ENCODE data around the gene SLC43A3.
"Not testable (repeated sequence)": the region's sequence is repeated elsewhere in the genome, so short reads cannot be mapped to it uniquely, and the experiment has no call there.

SLC43A3 gene

GRCh38 chr11:57403802-57404147 lies 23.1 kb downstream of the SLC43A3 start:
- DNase-seq = no peak

GRCh38 chr11:57403003-57403801 lies 23.7 kb downstream of the SLC43A3 start:
- not testable (repeated sequence) for DNase-seq

- DNase-seq = peak; percentile 38
These were observed 24.5 kb downstream of the SLC43A3 start for GRCh38 chr11:57402188-57403002.

DNA sequence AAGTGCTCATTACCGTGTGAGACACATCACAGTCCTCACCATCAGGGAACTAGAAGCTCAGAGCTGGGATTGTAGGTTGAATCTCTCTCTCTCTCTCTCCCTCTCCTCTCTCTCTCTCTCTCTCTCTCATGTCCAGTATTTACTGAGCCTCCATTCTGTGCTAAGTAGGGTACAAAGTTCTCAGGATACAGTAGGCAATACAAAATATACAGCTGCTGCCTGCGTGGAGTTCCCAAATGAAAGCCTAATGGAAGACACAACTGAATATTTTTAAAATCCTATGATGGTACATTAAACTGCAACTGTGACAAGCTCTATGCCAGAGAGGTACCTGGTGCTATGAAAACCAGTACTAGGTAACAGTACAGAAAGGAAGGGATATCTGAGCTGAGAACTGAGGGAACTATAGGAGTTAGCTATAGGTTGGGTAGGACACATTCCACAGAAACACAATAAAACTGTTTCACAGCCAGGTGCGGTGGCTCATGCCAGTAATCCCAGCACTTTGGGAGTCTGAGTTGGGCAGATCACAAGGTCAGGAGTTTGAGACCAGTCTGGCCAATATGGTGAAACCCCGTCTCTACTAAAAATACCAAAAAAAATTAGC lies 26.8 kb downstream of the SLC43A3 start:
- no peak for DNase-seq

GRCh38 chr11:57399221-57399620 lies 27.7 kb downstream of the SLC43A3 start:
- DNase-seq = no peak

- no peak for DNase-seq
These were observed 29.4 kb downstream of the SLC43A3 start for GRCh38 chr11:57397394-57397990.

DNA sequence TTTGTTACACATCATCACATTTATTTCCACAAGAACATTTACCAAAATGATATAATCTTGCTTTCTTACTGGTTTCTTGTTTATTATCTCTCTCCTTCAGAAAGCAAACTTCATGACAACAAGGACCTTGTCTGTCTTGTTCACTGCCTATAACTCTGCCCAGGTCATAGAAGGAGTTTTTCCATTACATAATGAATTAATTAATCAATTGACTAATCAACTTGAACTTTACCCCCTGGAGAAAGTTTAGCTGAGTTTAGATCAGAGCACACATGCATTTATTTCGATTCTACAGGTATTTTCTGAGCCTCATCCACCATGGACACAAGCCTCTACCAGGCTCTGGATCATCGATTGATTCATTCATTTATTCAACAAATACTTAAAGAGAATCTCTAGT lies 30.2 kb downstream of the SLC43A3 start:
- DNase-seq = no peak

DNA sequence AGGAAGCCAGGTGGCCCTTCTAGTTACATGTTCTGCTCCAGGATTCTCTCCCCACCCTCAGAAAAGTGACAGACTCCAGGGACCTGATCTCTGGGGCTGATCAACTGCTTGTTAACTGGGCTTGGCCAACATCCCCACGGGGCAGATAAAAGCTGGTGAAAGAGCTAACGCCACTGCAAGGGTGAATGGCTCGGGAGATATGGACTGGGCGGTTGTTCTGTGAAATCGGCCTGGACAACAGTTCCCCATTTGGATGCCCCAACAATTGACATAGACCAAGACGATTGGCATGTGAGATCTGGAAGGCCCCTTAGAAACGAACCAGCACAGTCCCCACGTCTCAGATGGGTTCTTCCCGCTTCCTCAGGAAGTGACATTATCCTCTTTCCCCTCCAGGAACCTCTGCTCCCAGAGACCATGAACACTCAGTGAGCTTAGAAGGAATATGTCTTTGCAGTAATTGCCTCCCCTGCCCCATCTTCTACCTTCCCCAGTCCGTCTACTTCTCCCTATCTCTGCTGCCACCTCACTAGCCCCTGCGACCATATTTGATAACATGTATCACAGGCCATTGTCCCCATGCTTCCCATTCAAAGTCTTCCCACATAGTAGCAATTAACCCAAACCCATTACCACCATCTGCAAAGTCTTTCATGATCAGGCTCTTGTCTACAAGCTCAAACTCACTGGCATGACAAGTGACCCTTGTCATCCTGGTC lies 30.9 kb downstream of the SLC43A3 start:
- no peak for DNase-seq

DNA sequence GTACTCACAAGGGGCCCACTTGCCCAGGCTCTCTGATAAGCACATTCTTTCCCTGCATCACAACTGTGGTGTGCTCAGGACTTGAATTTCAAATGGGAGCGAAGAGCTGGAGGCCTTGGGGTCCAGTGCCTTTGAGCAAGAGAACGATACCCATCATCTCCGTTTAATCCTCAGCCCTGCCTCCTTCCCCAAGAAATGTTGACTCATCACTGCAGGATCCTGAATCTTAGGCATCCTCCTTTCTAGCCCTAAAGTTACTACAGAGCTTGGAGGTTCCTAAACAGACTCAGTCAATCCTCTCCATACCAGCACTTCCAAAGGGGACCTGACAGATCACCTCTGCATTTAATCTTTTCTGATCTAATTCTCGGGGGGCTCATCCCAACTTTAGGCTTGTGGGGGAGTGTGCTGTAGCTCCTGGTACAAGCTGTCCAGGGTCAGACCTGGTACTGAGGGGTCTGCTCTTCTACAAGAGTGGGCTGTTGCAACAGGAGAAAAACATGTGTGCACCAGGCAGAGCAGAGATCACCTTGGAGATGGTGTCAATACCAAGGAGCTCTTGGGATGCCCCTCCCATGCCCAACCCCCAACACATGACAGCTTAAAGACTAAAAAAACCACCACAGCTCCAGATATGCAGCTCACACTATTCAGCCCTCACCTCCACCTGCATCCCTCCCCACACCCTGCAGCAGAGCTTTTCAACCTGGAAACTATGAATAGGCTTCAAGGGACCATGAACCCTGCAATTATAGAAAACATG lies 32.5 kb downstream of the SLC43A3 start:
- DNase-seq = no peak

GRCh38 chr11:57392763-57393105 lies 34.2 kb downstream of the SLC43A3 start:
- DNase-seq = no peak

DNA sequence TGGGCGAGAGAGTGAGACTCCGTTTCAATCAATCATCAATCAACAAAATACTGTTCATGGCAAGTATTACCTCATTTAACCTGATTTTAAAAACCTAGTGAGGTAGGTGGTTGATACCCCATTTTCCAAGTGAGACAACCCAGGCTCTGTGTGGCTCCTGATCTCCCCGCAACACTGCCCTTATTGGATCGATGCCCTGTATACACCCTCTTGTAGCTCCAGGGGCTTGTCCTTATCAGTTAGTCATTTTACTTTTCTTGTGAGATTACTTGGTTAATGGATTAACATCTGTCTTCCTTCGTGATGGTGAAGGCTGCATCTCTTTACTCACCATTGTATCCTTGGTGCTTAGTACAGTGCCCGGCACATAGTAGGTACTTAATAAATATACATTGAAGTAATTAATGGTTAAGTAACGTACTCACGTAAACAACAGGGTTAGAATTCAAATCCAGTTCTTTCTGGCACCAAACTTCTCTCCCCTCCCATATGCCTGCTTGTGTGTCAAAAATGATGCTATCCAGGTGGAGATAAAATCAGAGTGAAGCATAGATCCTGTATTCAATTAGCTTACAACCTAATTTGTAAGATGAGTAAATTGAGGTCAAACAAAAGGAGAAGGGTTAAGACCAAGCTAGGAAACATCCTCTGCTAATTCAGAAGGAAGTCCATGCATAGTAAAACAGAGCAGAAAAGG lies 34.7 kb downstream of the SLC43A3 start:
- DNase-seq = no peak

GRCh38 chr11:57391539-57391938 lies 35.4 kb downstream of the SLC43A3 start:
- DNase-seq = no peak

GRCh38 chr11:57391111-57391510 lies 35.8 kb downstream of the SLC43A3 start:
- DNase-seq = no peak

DNA sequence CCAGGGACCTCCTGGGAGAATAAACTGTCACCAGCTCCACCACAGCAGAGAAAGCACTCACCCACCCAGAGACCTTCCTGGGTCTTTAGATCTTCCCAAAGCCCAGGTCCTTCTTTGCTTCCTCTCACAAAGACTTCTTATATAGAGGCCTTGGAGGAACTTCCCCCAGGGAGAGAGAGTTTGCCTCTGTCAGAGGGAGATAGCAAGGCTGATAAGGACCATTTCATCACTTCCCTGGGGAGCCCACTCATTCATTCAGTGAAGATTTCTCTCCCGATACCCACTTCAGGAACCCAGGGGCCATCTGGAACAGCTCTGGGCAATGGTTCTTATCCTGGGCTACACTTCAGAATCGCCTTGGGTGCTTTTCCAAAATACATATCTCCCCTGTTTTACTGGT lies 36.4 kb downstream of the SLC43A3 start, which contains the start of gene PRG2:
Gene PRG2, minus strand, starts transcription at position 116 of the 400 bp plus-strand sequence. CDS start 706 bp downstream, outside the sequence.
- DNase-seq = no peak

GRCh38 chr11:57387289-57388030 lies 39.5 kb downstream of the SLC43A3 start:
- DNase-seq = peak; percentile 11

- DNase-seq = no peak
These were observed 40.6 kb downstream of the SLC43A3 start for GRCh38 chr11:57386178-57386940.

DNA sequence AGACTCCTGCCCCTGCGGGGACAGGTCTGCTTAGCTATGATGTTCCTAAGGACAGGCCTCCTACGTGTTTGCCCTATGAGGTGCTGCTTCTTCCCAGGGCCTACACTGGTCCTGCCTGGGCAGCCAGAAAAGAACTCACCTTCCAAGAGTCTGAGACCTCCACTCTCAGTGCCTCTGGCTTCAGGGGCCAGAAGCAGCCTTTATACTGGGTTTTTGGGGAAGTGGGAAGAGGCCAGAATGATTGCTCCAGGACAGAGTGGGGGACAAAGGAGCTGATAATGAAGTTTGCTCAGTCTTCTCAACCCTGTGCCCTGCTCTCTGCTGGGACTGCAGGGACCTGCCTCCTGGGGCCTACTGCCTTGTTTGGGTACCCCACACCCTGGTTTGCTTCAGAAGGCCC lies 45.9 kb downstream of the SLC43A3 start, which contains the start of gene PRG3:
Gene PRG3, minus strand, starts transcription at position 176 of the 400 bp plus-strand sequence. CDS start 442 bp downstream, outside the sequence.
- DNase-seq = no peak

- no peak for DNase-seq
These were observed 47.2 kb downstream of the SLC43A3 start for GRCh38 chr11:57379732-57380131.

GRCh38 chr11:57378186-57378585 lies 48.7 kb downstream of the SLC43A3 start:
- no peak for DNase-seq

DNA sequence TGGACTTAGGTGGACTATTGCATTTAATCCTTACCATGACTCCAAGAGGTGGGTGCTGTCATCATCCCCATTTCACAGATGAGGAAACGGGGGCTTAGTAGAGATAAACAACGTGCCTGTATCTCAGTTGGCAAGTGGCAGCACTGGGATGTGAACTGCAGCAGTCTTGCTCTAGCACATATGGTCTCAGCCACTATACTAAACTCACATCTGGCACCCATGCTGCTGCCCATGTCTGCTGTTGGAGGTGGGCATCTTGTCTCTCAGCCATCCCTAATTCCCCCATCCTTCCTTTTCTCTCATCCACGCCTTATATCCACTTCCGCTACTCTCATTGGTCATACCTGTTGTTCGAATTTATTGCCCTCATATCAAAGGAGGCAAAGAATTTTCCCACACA lies 49.8 kb downstream of the SLC43A3 start:
- DNase-seq = no peak

Data from NCI-H2029 (cell line).